ENCODE data around the gene SLC6A19.
"Not testable (repeated sequence)": the region's sequence is repeated elsewhere in the genome, so short reads cannot be mapped to it uniquely, and the experiment has no call there.

The SLC6A19 gene

DNA sequence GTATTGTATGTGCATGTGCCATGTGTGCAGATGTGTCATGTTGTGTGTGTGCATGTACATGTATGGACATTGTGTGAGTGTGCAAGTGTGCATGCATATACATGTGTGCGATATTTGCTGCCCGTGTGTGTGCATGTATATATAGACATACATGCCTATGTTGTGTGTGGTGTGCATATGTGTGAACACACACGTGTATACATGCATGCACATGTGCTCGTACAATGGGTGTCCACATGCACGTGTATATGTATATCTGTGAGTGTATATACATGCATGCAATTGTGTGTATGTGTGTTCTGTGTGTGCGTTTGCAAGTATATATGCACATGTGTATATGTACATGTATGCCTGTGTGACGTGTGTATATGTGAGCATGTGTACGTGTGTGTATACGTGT is 20.8 kb downstream of the SLC6A19 start:
- H3K9me3 ChIP-seq (ENCODE audit: insufficient read depth, low read depth, low read length) = no peaks in the 10 kb centered on the region
- H3K27me3 ChIP-seq (ENCODE audit: insufficient read depth, low read length) = no peaks in the 10 kb centered on the region
- H3K4me3 ChIP-seq (ENCODE audit: low read length) = no peak overlapping the region
- H3K4me1 ChIP-seq (ENCODE audit: insufficient read depth, low read length) = no peaks in the 10 kb centered on the region
- H3K9ac ChIP-seq (ENCODE audit: low read depth, low read length) = no peak overlapping the region
- no peaks in the 10 kb centered on the region for H3K36me3 ChIP-seq (ENCODE audit: insufficient read depth, low read length)
- H3K27ac ChIP-seq (ENCODE audit: low read depth, low read length) = no peak overlapping the region
- WGBS = 88% methylated on average over 9 of the region's 9 CpGs

GRCh38 chr5:1222621-1223277 is 21.4 kb downstream of the SLC6A19 start:
- Histone ChIP-seq H3K27ac (ENCODE audit: low read depth, low read length) (no peak overlapping the region), H3K27me3 (ENCODE audit: insufficient read depth, low read length) (no peaks in the 10 kb centered on the region)
- 93% methylated on average over 27 of the region's 27 CpGs for WGBS

GRCh38 chr5:1223278-1223670 is 21.9 kb downstream of the SLC6A19 start:
- no peaks in the 10 kb centered on the region for H3K9me3 ChIP-seq (ENCODE audit: insufficient read depth, low read depth, low read length)

More at GRCh38 chr5:1222621-1223277, 21.4 kb downstream of the SLC6A19 start:
- Histone ChIP-seq H3K4me3 (ENCODE audit: low read length) (no peak overlapping the region), H3K36me3 (ENCODE audit: insufficient read depth, low read length) (no peaks in the 10 kb centered on the region), H3K9ac (ENCODE audit: low read depth, low read length) (no peak overlapping the region), H3K9me3 (ENCODE audit: insufficient read depth, low read depth, low read length) (no peaks in the 10 kb centered on the region), H3K4me1 (ENCODE audit: insufficient read depth, low read length) (no peaks in the 10 kb centered on the region)

DNA sequence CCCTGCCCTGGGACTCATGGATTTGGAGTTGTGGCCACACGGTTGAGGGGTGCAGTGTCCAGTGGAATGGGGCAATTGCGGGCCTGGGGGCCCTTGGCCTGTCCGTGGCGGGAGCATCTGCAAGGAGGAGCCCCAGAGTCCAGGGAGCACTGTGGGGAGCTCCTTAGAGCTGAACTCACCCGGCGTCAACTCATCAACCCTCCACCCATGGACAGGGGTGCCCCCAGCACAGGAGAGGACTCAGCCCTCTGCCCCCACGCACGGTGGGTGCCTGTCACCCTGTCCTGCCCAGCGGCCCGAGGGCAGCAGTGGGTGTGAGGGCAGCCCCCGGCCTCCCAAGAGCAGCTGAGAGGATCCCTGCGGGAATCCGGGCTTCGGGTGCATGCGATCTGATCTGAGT is 23.2 kb downstream of the SLC6A19 start:
- no peaks in the 10 kb centered on the region for H3K27me3 ChIP-seq (ENCODE audit: insufficient read depth, low read length)
- no peaks in the 10 kb centered on the region for H3K9me3 ChIP-seq (ENCODE audit: insufficient read depth, low read depth, low read length)
- no peak overlapping the region for H3K27ac ChIP-seq (ENCODE audit: low read depth, low read length)
- no peak overlapping the region for H3K9ac ChIP-seq (ENCODE audit: low read depth, low read length)
- 98% methylated on average over 15 of the region's 15 CpGs for WGBS
- no peak overlapping the region for H3K4me3 ChIP-seq (ENCODE audit: low read length)
- no peaks in the 10 kb centered on the region for H3K36me3 ChIP-seq (ENCODE audit: insufficient read depth, low read length)
- no peaks in the 10 kb centered on the region for H3K4me1 ChIP-seq (ENCODE audit: insufficient read depth, low read length)

More at GRCh38 chr5:1223278-1223670, 21.9 kb downstream of the SLC6A19 start:
- H3K4me1 ChIP-seq (ENCODE audit: insufficient read depth, low read length) = no peaks in the 10 kb centered on the region
- no peaks in the 10 kb centered on the region for H3K27me3 ChIP-seq (ENCODE audit: insufficient read depth, low read length)
- no peak overlapping the region for H3K9ac ChIP-seq (ENCODE audit: low read depth, low read length)
- H3K27ac ChIP-seq (ENCODE audit: low read depth, low read length) = no peak overlapping the region
- no peak overlapping the region for H3K4me3 ChIP-seq (ENCODE audit: low read length)
- WGBS = 92% methylated on average over 12 of the region's 12 CpGs
- H3K36me3 ChIP-seq (ENCODE audit: insufficient read depth, low read length) = no peaks in the 10 kb centered on the region

- H3K4me3 ChIP-seq (ENCODE audit: low read length) = no peak within 1 kb of the TSS
- no peaks in the 10 kb centered on the region for H3K36me3 ChIP-seq (ENCODE audit: insufficient read depth, low read length)
- H3K4me1 ChIP-seq (ENCODE audit: insufficient read depth, low read length) = no peaks in the 10 kb centered on the region
- no peak within 1 kb of the TSS for H3K9ac ChIP-seq (ENCODE audit: low read depth, low read length)
- H3K27ac ChIP-seq (ENCODE audit: low read depth, low read length) = no peak within 1 kb of the TSS
- WGBS = 84% methylated on average over 11 of the region's 11 CpGs
- no peaks in the 10 kb centered on the region for H3K27me3 ChIP-seq (ENCODE audit: insufficient read depth, low read length)
- no peaks in the 10 kb centered on the region for H3K9me3 ChIP-seq (ENCODE audit: insufficient read depth, low read depth, low read length)
These were observed 23.7 kb downstream of the SLC6A19 start, which contains the start of gene SLC6A18 for GRCh38 chr5:1225081-1225480. Gene SLC6A18, plus strand, starts transcription at chr5:1225381. Its CDS starts 97 bp downstream, at chr5:1225478.

DNA sequence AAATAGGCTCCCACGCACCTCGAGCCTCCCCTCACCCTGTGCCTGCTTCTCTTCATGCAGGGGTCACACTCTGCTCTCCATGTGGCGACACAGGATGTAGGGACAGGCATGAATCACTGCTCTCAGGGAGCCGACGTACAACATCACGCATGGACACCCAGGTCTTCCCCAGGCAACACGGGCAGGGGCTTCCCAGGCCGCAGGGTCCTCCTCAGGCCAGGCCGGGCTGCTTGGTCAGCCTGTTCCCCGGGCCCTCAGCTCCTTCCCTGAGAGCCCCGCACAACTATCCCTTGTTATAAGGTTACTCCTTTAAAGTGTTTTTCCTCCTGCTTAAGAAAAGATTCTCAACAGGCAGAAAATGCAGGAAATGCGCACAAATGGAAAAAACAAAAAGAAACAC is 24.8 kb downstream of the SLC6A19 start:
- 84% methylated on average over 12 of the region's 12 CpGs for WGBS
- no peak overlapping the region for H3K4me3 ChIP-seq (ENCODE audit: low read length)
- no peak overlapping the region for H3K9ac ChIP-seq (ENCODE audit: low read depth, low read length)
- no peaks in the 10 kb centered on the region for H3K9me3 ChIP-seq (ENCODE audit: insufficient read depth, low read depth, low read length)
- no peaks in the 10 kb centered on the region for H3K36me3 ChIP-seq (ENCODE audit: insufficient read depth, low read length)
- no peak overlapping the region for H3K27ac ChIP-seq (ENCODE audit: low read depth, low read length)
- no peaks in the 10 kb centered on the region for H3K4me1 ChIP-seq (ENCODE audit: insufficient read depth, low read length)
- no peaks in the 10 kb centered on the region for H3K27me3 ChIP-seq (ENCODE audit: insufficient read depth, low read length)

DNA sequence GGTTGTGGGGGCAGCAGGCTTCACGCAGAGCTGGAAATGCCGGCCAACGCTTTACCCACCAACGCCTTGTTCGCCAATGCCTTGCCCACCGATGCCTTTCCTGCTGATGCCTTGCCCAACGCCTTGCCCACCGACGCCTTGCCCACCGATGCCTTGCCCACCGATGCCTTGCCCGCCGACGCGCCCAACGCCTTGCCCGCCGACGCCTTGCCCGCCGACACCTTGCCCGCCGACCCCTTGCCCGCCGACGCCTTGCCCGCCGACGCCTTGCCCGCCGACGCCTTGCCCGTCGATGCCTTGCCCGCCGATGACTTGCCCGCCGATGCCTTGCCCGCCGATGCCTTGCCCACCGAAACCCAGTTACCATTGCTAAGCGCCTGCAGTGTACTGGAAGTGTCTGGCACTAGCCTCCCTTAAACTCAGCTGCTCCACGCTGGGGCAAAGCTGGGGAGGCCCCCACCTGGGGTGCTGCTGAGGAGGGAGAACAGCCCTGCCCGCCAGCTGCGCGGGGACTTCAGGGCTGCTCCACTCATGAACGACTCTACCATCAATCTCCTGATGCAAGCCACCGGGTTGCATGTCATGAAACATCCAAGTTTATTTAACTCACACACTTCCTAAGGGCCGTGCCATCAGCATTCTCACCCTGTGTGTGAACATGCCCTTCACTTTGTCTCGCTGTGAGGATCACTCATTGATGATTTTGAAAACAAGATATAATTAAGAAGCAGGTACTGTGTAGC is 25.6 kb downstream of the SLC6A19 start:
- H3K4me3 ChIP-seq (ENCODE audit: low read length) = no peak overlapping the region
- H3K36me3 ChIP-seq (ENCODE audit: insufficient read depth, low read length) = no peaks in the 10 kb centered on the region
- no peaks in the 10 kb centered on the region for H3K9me3 ChIP-seq (ENCODE audit: insufficient read depth, low read depth, low read length)
- 87% methylated on average over 49 of the region's 50 CpGs for WGBS
- no peaks in the 10 kb centered on the region for H3K27me3 ChIP-seq (ENCODE audit: insufficient read depth, low read length)
- no peak overlapping the region for H3K9ac ChIP-seq (ENCODE audit: low read depth, low read length)
- H3K4me1 ChIP-seq (ENCODE audit: insufficient read depth, low read length) = no peaks in the 10 kb centered on the region
- H3K27ac ChIP-seq (ENCODE audit: low read depth, low read length) = no peak overlapping the region

GRCh38 chr5:1227667-1228066 is 26.3 kb downstream of the SLC6A19 start:
- no peak overlapping the region for H3K27ac ChIP-seq (ENCODE audit: low read depth, low read length)
- H3K4me3 ChIP-seq (ENCODE audit: low read length) = no peak overlapping the region
- no peaks in the 10 kb centered on the region for H3K4me1 ChIP-seq (ENCODE audit: insufficient read depth, low read length)
- no peaks in the 10 kb centered on the region for H3K36me3 ChIP-seq (ENCODE audit: insufficient read depth, low read length)
- WGBS = 89% methylated on average over 14 of the region's 14 CpGs
- no peaks in the 10 kb centered on the region for H3K27me3 ChIP-seq (ENCODE audit: insufficient read depth, low read length)
- no peak overlapping the region for H3K9ac ChIP-seq (ENCODE audit: low read depth, low read length)
- no peaks in the 10 kb centered on the region for H3K9me3 ChIP-seq (ENCODE audit: insufficient read depth, low read depth, low read length)

GRCh38 chr5:1228120-1228519 is 26.7 kb downstream of the SLC6A19 start:
- H3K9me3 ChIP-seq (ENCODE audit: insufficient read depth, low read depth, low read length) = no peaks in the 10 kb centered on the region
- H3K27me3 ChIP-seq (ENCODE audit: insufficient read depth, low read length) = no peaks in the 10 kb centered on the region
- WGBS = 86% methylated on average over 15 of the region's 15 CpGs
- no peak overlapping the region for H3K27ac ChIP-seq (ENCODE audit: low read depth, low read length)
- H3K36me3 ChIP-seq (ENCODE audit: insufficient read depth, low read length) = no peaks in the 10 kb centered on the region
- H3K4me1 ChIP-seq (ENCODE audit: insufficient read depth, low read length) = no peaks in the 10 kb centered on the region
- H3K4me3 ChIP-seq (ENCODE audit: low read length) = no peak overlapping the region
- no peak overlapping the region; the same call in 1 of the 2 replicates for H3K9ac ChIP-seq (ENCODE audit: low read depth, low read length)

- H3K9me3 ChIP-seq (ENCODE audit: insufficient read depth, low read depth, low read length); H3K9ac ChIP-seq (ENCODE audit: low read depth, low read length); H3K4me1 ChIP-seq (ENCODE audit: insufficient read depth, low read length); H3K27me3 ChIP-seq (ENCODE audit: insufficient read depth, low read length); H3K4me3 ChIP-seq (ENCODE audit: low read length); H3K27ac ChIP-seq (ENCODE audit: low read depth, low read length); H3K36me3 ChIP-seq (ENCODE audit: insufficient read depth, low read length): not testable (repeated sequence)
- 91% methylated on average over 11 of the region's 11 CpGs for WGBS
These were observed 27.6 kb downstream of the SLC6A19 start for GRCh38 chr5:1229023-1229422.

- Histone ChIP-seq H3K9me3 (ENCODE audit: insufficient read depth, low read depth, low read length) (no peaks in the 10 kb centered on the region), H3K36me3 (ENCODE audit: insufficient read depth, low read length) (no peaks in the 10 kb centered on the region), H3K9ac (ENCODE audit: low read depth, low read length) (no peak overlapping the region), H3K4me3 (ENCODE audit: low read length) (no peak overlapping the region), H3K27ac (ENCODE audit: low read depth, low read length) (no peak overlapping the region), H3K4me1 (ENCODE audit: insufficient read depth, low read length) (no peaks in the 10 kb centered on the region), H3K27me3 (ENCODE audit: insufficient read depth, low read length) (no peaks in the 10 kb centered on the region)
- 56% methylated on average over 7 of the region's 7 CpGs for WGBS
These were observed 28.4 kb downstream of the SLC6A19 start for GRCh38 chr5:1229822-1230221.

Data from HUES64 (cell line).